IMR-90 (cell line): ENCODE measurements around the gene TTC19. TPM values are rescaled to one million over a fixed set of nuclear protein-coding genes. Genes with fewer than 3 reads are reported as not detected.

Source experiments
- ATAC-seq: fragments of 200-7000 bp; cut with Tn5 transposase; 2 replicates; pipeline ENCODE4 v1.9.1; 2020; ENCODE audit warnings: low read depth, mild to moderate bottlenecking, moderate library complexity
- BruUV-seq: library from RNA; stranded (reverse); fragments of 400-500 nt; replicated peaks from 2 replicates; lab custom pipeline; 2021; lab: Mats Ljungman, UMichigan
- CTCF ChIA-PET: fragments of 300-600 bp; formaldehyde crosslinking; extraction: SDS; loops from one replicate; lab custom pipeline; 2021; ENCODE audit warnings: antibody characterized with exemption; lab: Yijun Ruan, JAX
- POLR2A ChIA-PET: fragments of 300-600 bp; sonication (Branson Sonifier 250); formaldehyde crosslinking; loops from one replicate; lab custom pipeline; 2022; ENCODE audit warnings: antibody characterized with exemption; ENCODE audit not compliant: unreplicated experiment; lab: Charles Lee
- DNase-seq: peaks from one replicate; pipeline ENCODE4 v3.0.0; 2013
- H2AFZ ChIP-seq: replicated peaks from 2 replicates; pipeline ENCODE3; 2013; ENCODE audit warnings: low read length, mild to moderate bottlenecking; ENCODE audit not compliant: poor library complexity
- H2AK5ac ChIP-seq: 2 replicates; pipeline ENCODE4 v1.6.1; 2013; ENCODE audit warnings: low read depth, low read length, inconsistent platforms
- H2AK9ac ChIP-seq: replicated peaks from 2 replicates; pipeline ENCODE3; 2013; ENCODE audit warnings: mild to moderate bottlenecking, low read depth, low read length, moderate library complexity; ENCODE audit not compliant: poor library complexity
- H2BK120ac ChIP-seq: 2 replicates; pipeline ENCODE4 v1.6.1; 2013; ENCODE audit warnings: low read depth, low read length, inconsistent platforms
- H2BK15ac ChIP-seq: 3 replicates; pipeline ENCODE4 v1.6.1; 2013; ENCODE audit warnings: low read depth, low read length, inconsistent platforms
- H2BK20ac ChIP-seq: 2 replicates; pipeline ENCODE4 v1.6.1; 2013; ENCODE audit warnings: low read depth, mild to moderate bottlenecking, inconsistent platforms, low read length, moderate library complexity
- H2BK5ac ChIP-seq: 2 replicates; pipeline ENCODE4 v1.6.1; 2013; ENCODE audit warnings: mild to moderate bottlenecking, low read depth, low read length, inconsistent platforms; ENCODE audit not compliant: poor library complexity, severe bottlenecking
- H3K14ac ChIP-seq: replicated peaks from 2 replicates; pipeline ENCODE4 v1.6.1; 2013; ENCODE audit warnings: low read depth, low read length, inconsistent platforms
- H3K18ac ChIP-seq: 2 replicates; pipeline ENCODE4 v1.6.1; 2013; ENCODE audit warnings: low read depth, low read length, control low read depth
- H3K23ac ChIP-seq: 2 replicates; pipeline ENCODE4 v1.6.1; 2013; ENCODE audit warnings: low read depth, low read length, inconsistent platforms
- H3K27ac ChIP-seq: 2 replicates; pipeline ENCODE4 v1.5.1; 2013; ENCODE audit warnings: mild to moderate bottlenecking, control low read depth, low read length; ENCODE audit not compliant: insufficient read depth
- H3K27me3 ChIP-seq: 2 replicates; pipeline ENCODE4 v1.6.1; 2013; ENCODE audit warnings: low read length; ENCODE audit not compliant: control insufficient read depth, insufficient read depth
- H3K36me3 ChIP-seq: 2 replicates; pipeline ENCODE4 v1.6.1; 2013; ENCODE audit warnings: low read length, mixed read lengths; ENCODE audit not compliant: control insufficient read depth, insufficient read depth
- H3K4ac ChIP-seq: 2 replicates; pipeline ENCODE4 v1.6.1; 2013; ENCODE audit warnings: low read depth, low read length, inconsistent platforms
- H3K4me1 ChIP-seq: 2 replicates; pipeline ENCODE4 v1.6.1; 2013; ENCODE audit warnings: low read length, mixed read lengths; ENCODE audit not compliant: control insufficient read depth, insufficient read depth
- H3K4me2 ChIP-seq: 2 replicates; pipeline ENCODE4 v1.6.1; 2013; ENCODE audit warnings: low read depth, mild to moderate bottlenecking, control low read depth, low read length, moderate library complexity
- H3K4me3 ChIP-seq: 2 replicates; pipeline ENCODE4 v1.5.1; 2013; ENCODE audit warnings: low read depth, mild to moderate bottlenecking, control low read depth, low read length, moderate library complexity; ENCODE audit not compliant: insufficient read depth
- H3K56ac ChIP-seq: 2 replicates; pipeline ENCODE4 v1.6.1; 2013; ENCODE audit warnings: low read length, inconsistent platforms; ENCODE audit not compliant: insufficient read depth; ENCODE audit errors: extremely low read depth
- H3K79me1 ChIP-seq, 2 experiments: 2 replicates each; pipeline ENCODE4 v1.6.1; 2013; ENCODE audit warnings: low read length in 2 of 2, inconsistent platforms in 1 of 2, low read depth in 1 of 2
- H3K9ac ChIP-seq: 2 replicates; pipeline ENCODE4 v1.6.1; 2013; ENCODE audit warnings: low read depth, low read length, control low read depth
- H3K9me1 ChIP-seq: 2 replicates; pipeline ENCODE4 v1.6.1; 2013; ENCODE audit warnings: low read length, inconsistent platforms; ENCODE audit not compliant: insufficient read depth
- H3K9me3 ChIP-seq: 2 replicates; pipeline ENCODE4 v1.6.1; 2013; ENCODE audit warnings: low read length; ENCODE audit not compliant: control insufficient read depth, insufficient read depth
- H4K20me1 ChIP-seq: 2 replicates; pipeline ENCODE4 v1.6.1; 2013; ENCODE audit warnings: low read length, inconsistent platforms; ENCODE audit not compliant: insufficient read depth
- H4K5ac ChIP-seq: 2 replicates; pipeline ENCODE4 v1.6.1; 2013; ENCODE audit warnings: mild to moderate bottlenecking, low read depth, low read length, control low read depth
- H4K8ac ChIP-seq, 2 experiments: 2 replicates each; pipeline ENCODE4 v1.6.1; 2013; ENCODE audit warnings: low read depth in 2 of 2, low read length in 2 of 2, control low read depth in 1 of 2, inconsistent platforms in 1 of 2
- H4K91ac ChIP-seq: 2 replicates; pipeline ENCODE4 v1.6.1; 2013; ENCODE audit warnings: low read depth, low read length, inconsistent platforms; ENCODE audit not compliant: insufficient read depth
- BHLHE40 ChIP-seq: fragments of 150-350 bp; IDR thresholded peaks from 2 replicates; pipeline ENCODE4 v1.6.1; 2016; ENCODE audit warnings: mild to moderate bottlenecking, low read depth, low read length
- CEBPB ChIP-seq: IDR thresholded peaks from 2 replicates; pipeline ENCODE4 v1.6.1; 2012; ENCODE audit warnings: low read depth, low read length, improper control_type of control experiment
- CHD1 ChIP-seq: IDR thresholded peaks from 2 replicates; pipeline ENCODE4 v1.6.1; 2012; ENCODE audit warnings: low read depth, low read length, improper control_type of control experiment
- CTCF ChIP-seq: conservative IDR thresholded peaks from 2 replicates; pipeline ENCODE4 v1.5.1; 2012; ENCODE audit warnings: mild to moderate bottlenecking, low read depth, low read length, improper control_type of control experiment
- ELK1 ChIP-seq: fragments of 150-350 bp; IDR thresholded peaks from 2 replicates; pipeline ENCODE4 v1.6.1; 2016; ENCODE audit warnings: low read depth, mild to moderate bottlenecking, low read length, moderate library complexity, borderline replicate concordance
- FOS ChIP-seq: fragments of 150-350 bp; IDR thresholded peaks from 2 replicates; pipeline ENCODE4 v1.6.1; 2016; ENCODE audit warnings: low read depth, low read length
- MAFK ChIP-seq: IDR thresholded peaks from 2 replicates; pipeline ENCODE4 v1.6.1; 2012; ENCODE audit warnings: low read depth, low read length, improper control_type of control experiment
- MAZ ChIP-seq: IDR thresholded peaks from 2 replicates; pipeline ENCODE4 v1.6.1; 2012; ENCODE audit warnings: low read depth, mild to moderate bottlenecking, low read length, improper control_type of control experiment, moderate library complexity, borderline replicate concordance
- MXI1 ChIP-seq: IDR thresholded peaks from 2 replicates; pipeline ENCODE4 v1.6.1; 2012; ENCODE audit warnings: low read depth, mild to moderate bottlenecking, low read length, moderate library complexity, borderline replicate concordance
- NFE2L2 ChIP-seq: fragments of 150-350 bp; IDR thresholded peaks from 2 replicates; pipeline ENCODE4 v1.6.1; 2016; ENCODE audit warnings: low read depth, mild to moderate bottlenecking, low read length
- POLR2A ChIP-seq: IDR thresholded peaks from 2 replicates; pipeline ENCODE4 v1.6.1; 2012; ENCODE audit warnings: mild to moderate bottlenecking, low read depth, low read length
- RAD21 ChIP-seq: IDR thresholded peaks from 2 replicates; pipeline ENCODE4 v1.6.1; 2012; ENCODE audit warnings: low read length, improper control_type of control experiment
- RCOR1 ChIP-seq: IDR thresholded peaks from 2 replicates; pipeline ENCODE4 v1.6.1; 2012; ENCODE audit warnings: mild to moderate bottlenecking, low read length, improper control_type of control experiment; ENCODE audit not compliant: insufficient replicate concordance
- RFX5 ChIP-seq: IDR thresholded peaks from 2 replicates; pipeline ENCODE4 v1.8.0; 2012; ENCODE audit warnings: low read depth, mild to moderate bottlenecking, low read length, moderate library complexity
- SMC3 ChIP-seq: fragments of 150-350 bp; IDR thresholded peaks from 2 replicates; pipeline ENCODE4 v1.6.1; 2016; ENCODE audit warnings: low read depth, mild to moderate bottlenecking, antibody characterized with exemption, low read length, moderate library complexity
- USF2 ChIP-seq: fragments of 150-350 bp; IDR thresholded peaks from 2 replicates; pipeline ENCODE4 v1.6.1; 2017; ENCODE audit warnings: mild to moderate bottlenecking, antibody characterized with exemption, low read length, low read depth
- WGBS, 2 experiments: methylation state at CpG; one replicate each; pipeline versions ENCODE4 v1.1.5 to v1.1.7; 2013; ENCODE audit warnings: missing lambda C conversion rate in 2 of 2; ENCODE audit not compliant: insufficient read length in 1 of 2; ENCODE audit errors: extremely low coverage in 2 of 2; 5-methylcytosine and 5-hydroxymethylcytosine counted together
- dilution Hi-C: fragments of 300-500 bp; cut with HindIII; formaldehyde crosslinking; loops from one replicate; pipeline ENCODE4 v1.14.3; 2018; ENCODE audit warnings: low sequenced_read_pairs; ENCODE audit not compliant: unreplicated experiment
- in situ Hi-C: fragments of 300-500 bp; cut with MboI; formaldehyde crosslinking; loops from 3 replicates; pipeline ENCODE4 v1.14.3; 2019; ENCODE audit warnings: low sequenced_read_pairs, inconsistent platforms, mixed read lengths
- intact Hi-C: fragments of 100-400 bp; cut with micrococcal nuclease; formaldehyde crosslinking; loops from 2 replicates; pipeline ENCODE4 v1.10.0; 2022
- polyA plus RNA-seq, 3 experiments: library from polyadenylated mRNA; depleted of rRNA; stranded (reverse); fragments of >200 nt; gene quantifications; 2 replicates each; pipeline ENCODE4 v1.2.3, GENCODE V29; 2012; ENCODE audit warnings: low replicate concordance in 1 of 3
- total RNA-seq: library from RNA; depleted of rRNA; stranded (reverse); fragments of >200 nt; gene quantifications from 2 replicates; pipeline ENCODE4 v1.2.3, GENCODE V29; 2012

TTC19 gene
- total and polyA plus RNA-seq, 2 of the 4 experiments (the other 2 are of a cell fraction) = 8.3 to 12.9 TPM

- Histone ChIP-seq H4K5ac (no peak overlapping the region), H3K79me1 (peaks cover 25 to 42% of the 10 kb centered on the region in 2 experiments), H2AFZ (no peak overlapping the region), H2BK5ac (no peak overlapping the region), H3K56ac (no peak overlapping the region), H3K9me3 (no peaks in the 10 kb centered on the region), H2AK5ac (no peak overlapping the region), H3K4ac (no peak overlapping the region), H3K27ac (no peak overlapping the region), H3K27me3 (no peaks in the 10 kb centered on the region), H3K9ac (no peak overlapping the region), H2BK20ac (no peak overlapping the region), H3K18ac (no peak overlapping the region), H4K8ac (no peak overlapping the region), H3K9me1 (peaks cover 33% of the 10 kb centered on the region), H3K23ac (no peak overlapping the region), H3K36me3 (peaks cover 5% of the 10 kb centered on the region), H4K91ac (no peak overlapping the region), H3K4me1 (peaks cover 12% of the 10 kb centered on the region), H3K14ac (no peak overlapping the region), H4K20me1 (no peaks in the 10 kb centered on the region), H2BK15ac (no peak overlapping the region), H2AK9ac (no peak overlapping the region), H3K4me3 (no peak overlapping the region), H2BK120ac (no peak overlapping the region), H3K4me2 (no peak overlapping the region)
- CTCF ChIA-PET = interaction anchor here (0.6 to 1.1 kb wide), 2 partner anchors 21 to 27 kb away, joined by 3 read pairs; no protein-coding TSS in a partner anchor
- 100% methylated on average over 1 of the region's 5 CpGs; no CpG with 5 or more reads in 1 of the 2 experiments for WGBS, 2 experiments
- intact Hi-C loops = no loop called here
- dilution Hi-C loops = no loop called here
- DNase-seq (no peak), ATAC-seq (no peak)
- in situ Hi-C loops = loop anchor here (25.0 kb wide), 1 partner anchor 709 kb away; the partner anchor contains the start of gene PMP22
- BruUV-seq = no TSS peak
- POLR2A ChIA-PET = no interaction called here
- TF ChIP-seq CHD1 = no peak
- no peak for TF ChIP-seq USF2
- no peak for TF ChIP-seq CTCF
- TF ChIP-seq RAD21 = no peak
- TF ChIP-seq ELK1 = no peak
- no peak for TF ChIP-seq FOS
- TF ChIP-seq SMC3 = no peak
- TF ChIP-seq RFX5 = no peak
- TF ChIP-seq BHLHE40 = no peak
- TF ChIP-seq MAFK = no peak
- no peak for TF ChIP-seq MXI1
- TF ChIP-seq NFE2L2 = no peak
- no peak for TF ChIP-seq POLR2A
- TF ChIP-seq CEBPB = no peak
- no peak for TF ChIP-seq MAZ
- no peak for TF ChIP-seq RCOR1
These were observed 28.4 kb upstream of the TTC19 start for GRCh38 chr17:15971098-15971678.
